SH-SY5Y (cell line): ENCODE results near the gene SCN2B.

Experiments
- GATA2 ChIP-seq: IDR thresholded peaks from 2 replicates; pipeline ENCODE4 v1.6.1; 2011; ENCODE audit warnings: mild to moderate bottlenecking, low read depth, low read length
- GATA3 ChIP-seq: IDR thresholded peaks from 2 replicates; pipeline ENCODE4 v1.6.1; 2011; ENCODE audit warnings: low read depth, mild to moderate bottlenecking, low read length, moderate library complexity

DNA sequence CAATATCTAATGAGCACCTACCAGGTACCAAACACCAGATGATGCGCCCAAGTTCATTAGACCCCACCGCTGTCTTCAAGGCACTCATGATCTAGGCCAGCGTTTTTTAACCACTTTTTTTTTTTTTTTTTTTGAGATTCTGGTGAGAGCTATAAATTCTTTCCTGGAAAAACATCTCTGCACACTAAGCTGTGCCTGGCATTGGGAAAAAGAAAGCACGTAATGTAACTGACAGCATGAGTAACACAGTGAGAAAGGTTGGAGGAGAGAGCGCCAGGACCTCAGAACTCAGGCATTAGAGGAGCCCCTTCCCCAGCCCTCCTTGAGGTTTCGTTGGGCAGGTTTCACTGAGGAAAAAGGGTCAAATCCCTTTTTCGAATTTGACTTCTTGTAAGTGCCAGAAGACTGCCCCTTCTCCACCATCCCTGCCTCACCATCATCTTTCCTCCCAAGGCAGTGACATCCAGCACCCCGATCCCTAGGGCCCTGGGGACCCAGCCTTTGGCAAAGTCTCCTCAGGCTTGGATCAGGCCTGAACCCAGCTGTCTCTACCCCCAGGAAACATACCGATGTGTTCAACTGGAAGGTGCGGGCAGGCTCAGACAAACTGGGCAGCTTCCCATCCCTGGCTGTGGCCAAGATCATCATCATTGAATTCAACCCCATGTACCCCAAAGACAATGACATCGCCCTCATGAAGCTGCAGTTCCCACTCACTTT is 63.6 kb downstream of the SCN2B start:
- TF ChIP-seq GATA2 (no peak), GATA3 (no peak)
